Endothelial cell of hepatic sinusoid (primary cell): ENCODE data around the gene CALD1.

Experiments used
- in situ Hi-C: cut with HindIII; loops from 2 replicates; pipeline ENCODE4 v1.10.0; 2017; ENCODE audit warnings: low sequenced_read_pairs

CALD1 gene

GRCh38 chr7:134856091-134856490, 76.7 kb downstream of the CALD1 start:
- in situ Hi-C loops: no loop called here

GRCh38 chr7:134856691-134857090, 77.3 kb downstream of the CALD1 start:
- in situ Hi-C loops: no loop called here

- in situ Hi-C loops: no loop called here
These were observed 78.5 kb downstream of the CALD1 start for GRCh38 chr7:134857958-134858357.

GRCh38 chr7:134859783-134860182, 80.3 kb downstream of the CALD1 start:
- in situ Hi-C loops: no loop called here

GRCh38 chr7:134865001-134865845, 85.8 kb downstream of the CALD1 start:
- in situ Hi-C loops: no loop called here

- in situ Hi-C loops: no loop called here
These were observed 87.2 kb downstream of the CALD1 start for GRCh38 chr7:134866617-134867016.

- in situ Hi-C loops: no loop called here
These were observed 90.7 kb downstream of the CALD1 start for GRCh38 chr7:134870156-134870555.

GRCh38 chr7:134870781-134871180, 91.3 kb downstream of the CALD1 start:
- in situ Hi-C loops: no loop called here

GRCh38 chr7:134873253-134873652, 93.8 kb downstream of the CALD1 start:
- in situ Hi-C loops: no loop called here

GRCh38 chr7:134874407-134874806, 95.0 kb downstream of the CALD1 start:
- in situ Hi-C loops: no loop called here

GRCh38 chr7:134875867-134876266, 96.4 kb downstream of the CALD1 start:
- in situ Hi-C loops: loop anchor here (5.0 kb wide), 1 partner anchor 39 kb away; no protein-coding TSS in a partner anchor

GRCh38 chr7:134878746-134879357, 99.4 kb downstream of the CALD1 start:
- in situ Hi-C loops: loop anchor here (5.0 kb wide), 1 partner anchor 42 kb away; no protein-coding TSS in a partner anchor

- in situ Hi-C loops: loop anchor here (5.0 kb wide), 1 partner anchor 43 kb away; no protein-coding TSS in a partner anchor
These were observed 100.5 kb downstream of the CALD1 start for GRCh38 chr7:134879815-134880475.

GRCh38 chr7:134882481-134882880, 103.0 kb downstream of the CALD1 start:
- in situ Hi-C loops: no loop called here

GRCh38 chr7:134885967-134886352, 106.5 kb downstream of the CALD1 start:
- in situ Hi-C loops: no loop called here

GRCh38 chr7:134886353-134887057, 107.1 kb downstream of the CALD1 start:
- in situ Hi-C loops: no loop called here

GRCh38 chr7:134887523-134887922, 108.1 kb downstream of the CALD1 start:
- in situ Hi-C loops: no loop called here

- in situ Hi-C loops: no loop called here
These were observed 108.8 kb downstream of the CALD1 start for GRCh38 chr7:134888141-134888740.

GRCh38 chr7:134890246-134891240, 111.1 kb downstream of the CALD1 start:
- in situ Hi-C loops: no loop called here
